OCI-LY3 (cell line): ENCODE measurements around the gene PLPPR1.

ENCODE experiments used
- CTCF ChIP-seq: fragments of 200-600, 300-600 bp; sonication (generic); IDR thresholded peaks from 2 replicates; pipeline ENCODE4 v1.5.1; 2014; ENCODE audit warnings: antibody characterized with exemption, low read length, low read depth
- EZH2phosphoT487 ChIP-seq: fragments of 200-600 bp; shearing (Covaris generic); IDR thresholded peaks from 2 replicates; pipeline ENCODE4 v1.6.1; 2018; ENCODE audit warnings: antibody characterized with exemption, mixed run types, low read depth

- TF ChIP-seq CTCF (no peak), EZH2phosphoT487 (no peak)
Observed at GRCh38 chr9:101326035-101326434, 297.5 kb downstream of the PLPPR1 start.
